ENCODE data around the gene DNASE1L1.

The DNASE1L1 gene

DNA sequence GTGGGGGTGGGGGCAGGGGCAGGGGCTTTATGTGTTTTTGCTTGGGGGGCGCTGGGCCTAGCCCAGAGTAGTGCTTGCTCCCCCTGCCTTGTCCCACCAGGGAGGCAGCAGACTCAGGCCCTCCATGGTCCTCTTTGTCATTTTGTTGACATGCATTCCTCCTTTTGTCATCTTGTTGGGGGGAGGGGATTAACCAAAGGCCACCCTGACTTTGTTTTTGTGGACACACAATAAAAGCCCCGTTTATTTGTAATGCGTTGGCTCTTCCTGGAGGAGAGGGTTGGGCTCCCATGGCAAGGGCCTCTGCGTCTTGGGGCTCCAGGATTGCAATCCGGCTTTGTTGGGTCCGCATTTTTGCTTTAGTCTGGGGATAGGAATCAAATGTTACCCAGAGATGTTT lies 27.8 kb downstream of the DNASE1L1 start:
- Histone ChIP-seq H3K9me2 (replicated peaks; ENCODE audit: low read depth, low read length) (no peaks in the 10 kb centered on the region), H3K9ac (ENCODE audit: low read depth, low read length, poor library complexity, severe bottlenecking) (no peak overlapping the region), H3K79me2 (ENCODE audit: insufficient read depth, low read length) (peaks cover 18% of the 10 kb centered on the region; the same call in 1 of the 2 replicates), H3K4me2 (ENCODE audit: low read depth, low read length, poor library complexity, severe bottlenecking) (no peak overlapping the region), H3K9me3 (ENCODE audit: insufficient read depth, low read depth, low read length) (no peaks in the 10 kb centered on the region), H3K27me3 (ENCODE audit: insufficient read depth, low read length, poor library complexity, severe bottlenecking) (no peaks in the 10 kb centered on the region), H3F3A (ENCODE audit: low read depth) (no peaks in the 10 kb centered on the region), H3K4me3 (ENCODE audit: low read length, poor library complexity, severe bottlenecking) (no peak overlapping the region), H3K4me1 (ENCODE audit: insufficient read depth, low read length, poor library complexity, severe bottlenecking) (peaks cover 6% of the 10 kb centered on the region), H2AFZ (ENCODE audit: low read length) (no peak overlapping the region), H4K20me1 (ENCODE audit: insufficient read depth, low read length, poor library complexity, severe bottlenecking) (peaks cover 4% of the 10 kb centered on the region), H3K36me3 (ENCODE audit: insufficient read depth, low read length) (no peaks in the 10 kb centered on the region)
- no peak for TF ChIP-seq CTCF (conservative IDR thresholded peaks at IDR 0.05; ENCODE audit: low read length)
- TF ChIP-seq EZH2phosphoT487 (IDR thresholded peaks at IDR 0.05; ENCODE audit: borderline replicate concordance), result no peak

DNA sequence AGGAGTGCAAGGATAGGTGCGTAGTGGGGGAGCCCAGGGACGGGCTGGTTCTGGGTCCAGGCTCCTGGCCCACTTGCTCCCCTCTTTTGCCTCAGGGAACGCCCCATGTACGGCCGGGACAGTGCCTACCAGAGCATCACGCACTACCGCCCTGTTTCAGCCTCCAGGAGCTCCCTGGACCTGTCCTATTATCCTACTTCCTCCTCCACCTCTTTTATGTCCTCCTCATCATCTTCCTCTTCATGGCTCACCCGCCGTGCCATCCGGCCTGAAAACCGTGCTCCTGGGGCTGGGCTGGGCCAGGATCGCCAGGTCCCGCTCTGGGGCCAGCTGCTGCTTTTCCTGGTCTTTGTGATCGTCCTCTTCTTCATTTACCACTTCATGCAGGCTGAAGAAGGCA lies 28.3 kb downstream of the DNASE1L1 start:
- no peak overlapping the region for H2AFZ ChIP-seq (ENCODE audit: low read length)
- peak overlapping the region; percentile 86 for H3K4me3 ChIP-seq (ENCODE audit: low read length, poor library complexity, severe bottlenecking)
- peaks cover 18% of the 10 kb centered on the region; the same call in 1 of the 2 replicates for H3K79me2 ChIP-seq (ENCODE audit: insufficient read depth, low read length)
- H3K9me2 ChIP-seq (replicated peaks; ENCODE audit: low read depth, low read length), result no peaks in the 10 kb centered on the region
- no peaks in the 10 kb centered on the region for H3K36me3 ChIP-seq (ENCODE audit: insufficient read depth, low read length)
- no peaks in the 10 kb centered on the region for H3F3A ChIP-seq (ENCODE audit: low read depth)
- peaks cover 4% of the 10 kb centered on the region for H4K20me1 ChIP-seq (ENCODE audit: insufficient read depth, low read length, poor library complexity, severe bottlenecking)
- H3K4me1 ChIP-seq (ENCODE audit: insufficient read depth, low read length, poor library complexity, severe bottlenecking), result peaks cover 6% of the 10 kb centered on the region
- H3K9me3 ChIP-seq (ENCODE audit: insufficient read depth, low read depth, low read length), result no peaks in the 10 kb centered on the region
- peak overlapping the region; percentile 98 for H3K9ac ChIP-seq (ENCODE audit: low read depth, low read length, poor library complexity, severe bottlenecking)
- TF ChIP-seq CTCF (conservative IDR thresholded peaks at IDR 0.05; ENCODE audit: low read length) (no peak), EZH2phosphoT487 (IDR thresholded peaks at IDR 0.05; ENCODE audit: borderline replicate concordance) (no peak)
- no peaks in the 10 kb centered on the region for H3K27me3 ChIP-seq (ENCODE audit: insufficient read depth, low read length, poor library complexity, severe bottlenecking)
- H3K4me2 ChIP-seq (ENCODE audit: low read depth, low read length, poor library complexity, severe bottlenecking), result peak overlapping the region; percentile 85

DNA sequence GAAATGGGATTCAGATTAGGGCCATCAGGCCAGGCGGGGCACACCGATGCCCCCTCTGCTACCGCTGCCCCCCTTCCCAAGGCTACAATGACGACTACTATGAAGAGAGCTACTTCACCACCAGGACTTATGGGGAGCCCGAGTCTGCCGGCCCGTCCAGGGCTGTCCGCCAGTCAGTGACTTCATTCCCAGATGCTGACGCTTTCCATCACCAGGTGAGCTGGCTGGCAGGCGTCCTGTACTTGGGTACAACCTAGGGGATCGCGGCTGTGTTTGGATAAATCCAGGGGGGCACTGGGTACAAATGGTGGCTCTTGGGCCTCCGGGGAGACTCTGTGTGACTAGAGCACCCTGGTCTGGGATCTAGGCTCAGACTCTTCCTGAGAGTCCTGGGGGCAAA lies 28.9 kb downstream of the DNASE1L1 start:
- peaks cover 6% of the 10 kb centered on the region for H3K4me1 ChIP-seq (ENCODE audit: insufficient read depth, low read length, poor library complexity, severe bottlenecking)
- TF ChIP-seq CTCF (conservative IDR thresholded peaks at IDR 0.05; ENCODE audit: low read length) (no peak), EZH2phosphoT487 (IDR thresholded peaks at IDR 0.05; ENCODE audit: borderline replicate concordance) (no peak)
- no peaks in the 10 kb centered on the region for H3K27me3 ChIP-seq (ENCODE audit: insufficient read depth, low read length, poor library complexity, severe bottlenecking)
- H3K4me3 ChIP-seq (ENCODE audit: low read length, poor library complexity, severe bottlenecking), result peak overlapping the region; percentile 86
- H3K4me2 ChIP-seq (ENCODE audit: low read depth, low read length, poor library complexity, severe bottlenecking), result peak overlapping the region; percentile 85
- H3K9me2 ChIP-seq (replicated peaks; ENCODE audit: low read depth, low read length), result no peaks in the 10 kb centered on the region
- H3K9ac ChIP-seq (ENCODE audit: low read depth, low read length, poor library complexity, severe bottlenecking), result peak overlapping the region; percentile 98
- H4K20me1 ChIP-seq (ENCODE audit: insufficient read depth, low read length, poor library complexity, severe bottlenecking), result peaks cover 4% of the 10 kb centered on the region
- H3K79me2 ChIP-seq (ENCODE audit: insufficient read depth, low read length), result peaks cover 18% of the 10 kb centered on the region; the same call in 1 of the 2 replicates
- no peaks in the 10 kb centered on the region for H3F3A ChIP-seq (ENCODE audit: low read depth)
- H3K9me3 ChIP-seq (ENCODE audit: insufficient read depth, low read depth, low read length), result no peaks in the 10 kb centered on the region
- H2AFZ ChIP-seq (ENCODE audit: low read length), result no peak overlapping the region
- H3K36me3 ChIP-seq (ENCODE audit: insufficient read depth, low read length), result no peaks in the 10 kb centered on the region
